Measurements from ENCODE around the gene PTPN13. TPM values are rescaled to one million over a fixed set of nuclear protein-coding genes. Genes with fewer than 3 reads are reported as not detected.

Gene PTPN13
- total and polyA plus RNA-seq, 12 donors: 0.70 to 5.5 (median 2.7) TPM

- no peaks in the 10 kb centered on the region for H3K27me3 ChIP-seq
- H3K9me3 ChIP-seq: peaks cover 0 to 13% (median 0%) of the 10 kb centered on the region in 11 donors
- ATAC-seq (no peak), DNase-seq (no peak)
- H3K4me1 ChIP-seq: no peaks in the 10 kb centered on the region
- TF ChIP-seq CTCF (IDR thresholded peaks at IDR 0.05): no peak
- H3K36me3 ChIP-seq: peaks cover 0 to 7% (median 0%) of the 10 kb centered on the region in 9 donors
- WGBS, 2 donors: 76 to 86% methylated on average over 2 of the region's 2 CpGs
- intact Hi-C loops (cut with DNase I): no loop called here
- H3K4me3 ChIP-seq: no peak overlapping the region
- H3K27ac ChIP-seq: no peak overlapping the region
Measured at GRCh38 chr4:86721412-86721811, 127.3 kb downstream of the PTPN13 start.

- no peak for TF ChIP-seq CTCF (IDR thresholded peaks at IDR 0.05)
- intact Hi-C loops (cut with DNase I): no loop called here
- H3K9me3 ChIP-seq: peaks cover 0 to 12% (median 0%) of the 10 kb centered on the region in 11 donors
- ATAC-seq (no peak), DNase-seq (no peak)
- H3K4me1 ChIP-seq: no peaks in the 10 kb centered on the region
- H3K36me3 ChIP-seq: no peaks in the 10 kb centered on the region
- H3K4me3 ChIP-seq: no peak overlapping the region
- no peak overlapping the region for H3K27ac ChIP-seq
- no peaks in the 10 kb centered on the region for H3K27me3 ChIP-seq
- WGBS, 2 donors: 73 to 75% methylated on average over 10 of the region's 10 CpGs
Measured at GRCh38 chr4:86730310-86730709, 136.2 kb downstream of the PTPN13 start.

- peaks cover 0 to 14% (median 0%) of the 10 kb centered on the region in 9 donors for H3K36me3 ChIP-seq
- no peaks in the 10 kb centered on the region for H3K4me1 ChIP-seq
- DNase-seq (no peak), ATAC-seq (no peak)
- intact Hi-C loops (cut with DNase I): no loop called here
- TF ChIP-seq CTCF (IDR thresholded peaks at IDR 0.05): no peak
- peaks cover 0 to 6% (median 0%) of the 10 kb centered on the region in 11 donors for H3K9me3 ChIP-seq
- WGBS, 2 donors: 88 to 89% methylated on average over 1 of the region's 1 CpG
- H3K27me3 ChIP-seq: no peaks in the 10 kb centered on the region
- no peak overlapping the region for H3K4me3 ChIP-seq
- no peak overlapping the region for H3K27ac ChIP-seq
Measured at GRCh38 chr4:86737244-86737643, 143.1 kb downstream of the PTPN13 start.

- Histone ChIP-seq H3K9me3 (peaks cover 0 to 6% (median 0%) of the 10 kb centered on the region in 11 donors), H3K27me3 (no peaks in the 10 kb centered on the region), H3K27ac (no peak overlapping the region), H3K36me3 (peaks cover 0 to 17% (median 0%) of the 10 kb centered on the region in 9 donors), H3K4me3 (no peak overlapping the region), H3K4me1 (no peaks in the 10 kb centered on the region)
- DNase-seq (no peak), ATAC-seq (no peak)
- TF ChIP-seq CTCF (IDR thresholded peaks at IDR 0.05): no peak
- intact Hi-C loops (cut with DNase I): no loop called here
- whole genome bisulfite sequencing, 2 donors: 84 to 85% methylated on average over 1 of the region's 1 CpG
Measured at GRCh38 chr4:86741846-86742245, 147.7 kb downstream of the PTPN13 start.

All from heart right ventricle (tissue), 16 donors.